Astrocyte (in vitro differentiated cells and primary cell): ENCODE data around the gene DUSP10.

Experiments used
- EZH2 ChIP-seq: IDR thresholded peaks from 2 replicates; pipeline ENCODE4 v1.6.1; 2012; ENCODE audit warnings: mild to moderate bottlenecking, low read length, inconsistent platforms; ENCODE audit not compliant: insufficient read depth
- TF ChIP-seq, protein P1 (sequence below): IDR thresholded peaks from 2 replicates; pipeline ENCODE4 v1.5.1; 2011; ENCODE audit warnings: low read depth, mild to moderate bottlenecking, inconsistent platforms, low read length, moderate library complexity; ENCODE audit not compliant: insufficient read depth

DNA sequence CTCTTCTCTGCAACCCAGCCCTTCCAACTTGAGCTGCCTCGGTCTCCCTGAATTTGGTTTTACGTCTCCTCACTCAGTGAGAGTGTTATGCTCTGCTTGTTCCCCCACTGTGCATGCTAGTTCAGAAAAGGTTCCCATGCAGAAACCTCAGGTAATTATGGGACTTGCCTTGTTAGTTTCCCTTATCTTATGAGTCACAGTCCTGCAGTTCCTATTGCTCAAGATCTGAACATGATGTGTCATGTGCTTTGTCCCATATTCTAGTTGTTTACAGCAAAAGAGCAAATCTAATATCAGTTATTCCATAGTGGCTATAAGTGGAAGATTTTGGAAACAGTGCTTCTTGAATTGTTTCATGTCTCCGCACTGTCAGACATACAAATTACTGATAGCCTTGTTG is 74.4 kb downstream of the DUSP10 start:
- no peak for TF ChIP-seq EZH2
- TF ChIP-seq, protein P1, sequence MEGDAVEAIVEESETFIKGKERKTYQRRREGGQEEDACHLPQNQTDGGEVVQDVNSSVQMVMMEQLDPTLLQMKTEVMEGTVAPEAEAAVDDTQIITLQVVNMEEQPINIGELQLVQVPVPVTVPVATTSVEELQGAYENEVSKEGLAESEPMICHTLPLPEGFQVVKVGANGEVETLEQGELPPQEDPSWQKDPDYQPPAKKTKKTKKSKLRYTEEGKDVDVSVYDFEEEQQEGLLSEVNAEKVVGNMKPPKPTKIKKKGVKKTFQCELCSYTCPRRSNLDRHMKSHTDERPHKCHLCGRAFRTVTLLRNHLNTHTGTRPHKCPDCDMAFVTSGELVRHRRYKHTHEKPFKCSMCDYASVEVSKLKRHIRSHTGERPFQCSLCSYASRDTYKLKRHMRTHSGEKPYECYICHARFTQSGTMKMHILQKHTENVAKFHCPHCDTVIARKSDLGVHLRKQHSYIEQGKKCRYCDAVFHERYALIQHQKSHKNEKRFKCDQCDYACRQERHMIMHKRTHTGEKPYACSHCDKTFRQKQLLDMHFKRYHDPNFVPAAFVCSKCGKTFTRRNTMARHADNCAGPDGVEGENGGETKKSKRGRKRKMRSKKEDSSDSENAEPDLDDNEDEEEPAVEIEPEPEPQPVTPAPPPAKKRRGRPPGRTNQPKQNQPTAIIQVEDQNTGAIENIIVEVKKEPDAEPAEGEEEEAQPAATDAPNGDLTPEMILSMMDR, result no peak
